Esophagus (tissue), 2 donors: Measurements from ENCODE around the gene TBC1D17. TPM values are rescaled to one million over a fixed set of nuclear protein-coding genes. Genes with fewer than 3 reads are reported as not detected.

Experiments used
- H3K27ac ChIP-seq, 2 donors: one replicate each; pipeline ENCODE4 v1.5.1; 2013; ENCODE audit warnings: low read depth in 2 of 2, mild to moderate bottlenecking in 2 of 2, inconsistent platforms in 1 of 2, low read length in 1 of 2, moderate library complexity in 1 of 2
- H3K27me3 ChIP-seq, 2 donors: one replicate each; pipeline ENCODE4 v1.6.1; 2013; ENCODE audit warnings: low read length in 2 of 2, control low read depth in 1 of 2, mild to moderate bottlenecking in 1 of 2; ENCODE audit not compliant: insufficient read depth in 2 of 2, control insufficient read depth in 1 of 2
- H3K36me3 ChIP-seq, 2 donors: one replicate each; pipeline ENCODE4 v1.6.1; 2013; ENCODE audit warnings: low read length in 1 of 2; ENCODE audit not compliant: control insufficient read depth in 2 of 2, insufficient read depth in 2 of 2
- H3K4me1 ChIP-seq, 2 donors: one replicate each; pipeline ENCODE4 v1.6.1; 2013; ENCODE audit warnings: low read length in 1 of 2; ENCODE audit not compliant: control insufficient read depth in 2 of 2, insufficient read depth in 2 of 2
- H3K4me3 ChIP-seq, 2 donors: one replicate each; pipeline ENCODE4 v1.5.1; 2013; ENCODE audit warnings: low read length in 2 of 2, mild to moderate bottlenecking in 2 of 2, low read depth in 1 of 2, moderate library complexity in 1 of 2
- H3K9me3 ChIP-seq, 2 donors: one replicate each; pipeline ENCODE4 v1.6.1; 2013; ENCODE audit warnings: mild to moderate bottlenecking in 2 of 2, low read depth in 1 of 2, low read length in 1 of 2, moderate library complexity in 1 of 2; ENCODE audit not compliant: control insufficient read depth in 2 of 2, insufficient read depth in 1 of 2
- WGBS, 2 donors: extraction: QIAGEN DNeasy Blood & Tissue Kit; methylation state at CpG; one replicate each; pipeline ENCODE4 v1.1.7; 2013; 5-methylcytosine and 5-hydroxymethylcytosine counted together
- polyA plus RNA-seq, 2 donors: library from polyadenylated mRNA; stranded (reverse); fragments of 200-250 nt; gene quantifications; one replicate each; pipeline ENCODE4 v1.2.3, GENCODE V29; 2013
- donor health status: healthy with polysubstance abuse.
- donor health status: Bipolar disorder and iron deficiency.

The TBC1D17 gene
- polyA plus RNA-seq, 2 donors = 21.8 to 32.6 TPM

- Histone ChIP-seq H3K4me3 (no peak overlapping the region), H3K36me3 (peaks cover 20 to 45% of the 10 kb centered on the region in 2 donors), H3K9me3 (no peaks in the 10 kb centered on the region), H3K27me3 (no peaks in the 10 kb centered on the region), H3K4me1 (no peaks in the 10 kb centered on the region), H3K27ac (no peak overlapping the region)
- 86 to 92% methylated on average over 5 of the region's 5 CpGs for WGBS, 2 donors
These were observed 40.5 kb upstream of the TBC1D17 start for GRCh38 chr19:49837009-49837310.

GRCh38 chr19:49837425-49837824 is 40.1 kb upstream of the TBC1D17 start:
- peaks cover 20 to 41% of the 10 kb centered on the region in 2 donors for H3K36me3 ChIP-seq

GRCh38 chr19:49838885-49839588 is 38.5 kb upstream of the TBC1D17 start:
- Histone ChIP-seq H3K27me3 (no peaks in the 10 kb centered on the region), H3K4me1 (no peaks in the 10 kb centered on the region), H3K36me3 (peaks cover 18 to 29% of the 10 kb centered on the region in 2 donors), H3K9me3 (no peaks in the 10 kb centered on the region), H3K27ac (no peak overlapping the region), H3K4me3 (no peak overlapping the region)
- 88 to 89% methylated on average over 18 of the region's 18 CpGs for WGBS, 2 donors

More at GRCh38 chr19:49837425-49837824, 40.1 kb upstream of the TBC1D17 start:
- 96% methylated on average over 9 of the region's 9 CpGs for WGBS, 2 donors
- Histone ChIP-seq H3K27me3 (no peaks in the 10 kb centered on the region), H3K27ac (no peak overlapping the region), H3K9me3 (no peaks in the 10 kb centered on the region), H3K4me3 (no peak overlapping the region), H3K4me1 (no peaks in the 10 kb centered on the region)

GRCh38 chr19:49839713-49840112 is 37.8 kb upstream of the TBC1D17 start:
- Histone ChIP-seq H3K9me3 (no peaks in the 10 kb centered on the region), H3K4me3 (no peak overlapping the region), H3K4me1 (no peaks in the 10 kb centered on the region), H3K27me3 (no peaks in the 10 kb centered on the region), H3K27ac (no peak overlapping the region), H3K36me3 (peaks cover 12 to 22% of the 10 kb centered on the region in 2 donors)
- WGBS, 2 donors = 92 to 94% methylated on average over 11 of the region's 11 CpGs

GRCh38 chr19:49840321-49840720 is 37.2 kb upstream of the TBC1D17 start:
- Histone ChIP-seq H3K9me3 (no peaks in the 10 kb centered on the region), H3K4me3 (no peak overlapping the region), H3K27me3 (no peaks in the 10 kb centered on the region), H3K27ac (no peak overlapping the region), H3K36me3 (peaks cover 12 to 16% of the 10 kb centered on the region in 2 donors), H3K4me1 (no peaks in the 10 kb centered on the region)
- 88 to 94% methylated on average over 11 of the region's 11 CpGs for WGBS, 2 donors

GRCh38 chr19:49840736-49841249 is 36.7 kb upstream of the TBC1D17 start:
- 92% methylated on average over 17 of the region's 17 CpGs for WGBS, 2 donors
- H3K36me3 ChIP-seq = peaks cover 9 to 15% of the 10 kb centered on the region in 2 donors

GRCh38 chr19:49843265-49843664 is 34.2 kb upstream of the TBC1D17 start:
- Histone ChIP-seq H3K36me3 (peaks cover 2 to 6% of the 10 kb centered on the region in 2 donors), H3K27ac (no peak overlapping the region), H3K4me3 (no peak overlapping the region), H3K27me3 (no peaks in the 10 kb centered on the region), H3K4me1 (no peaks in the 10 kb centered on the region), H3K9me3 (no peaks in the 10 kb centered on the region)
- 84 to 88% methylated on average over 3 of the region's 3 CpGs for WGBS, 2 donors

More at GRCh38 chr19:49840736-49841249, 36.7 kb upstream of the TBC1D17 start:
- Histone ChIP-seq H3K27ac (no peak overlapping the region), H3K27me3 (no peaks in the 10 kb centered on the region), H3K4me1 (no peaks in the 10 kb centered on the region), H3K4me3 (no peak overlapping the region), H3K9me3 (no peaks in the 10 kb centered on the region)

GRCh38 chr19:49844138-49845095 is 33.1 kb upstream of the TBC1D17 start:
- no peaks in the 10 kb centered on the region for H3K27me3 ChIP-seq
- H3K9me3 ChIP-seq = no peaks in the 10 kb centered on the region
- H3K36me3 ChIP-seq = peaks cover 2 to 4% of the 10 kb centered on the region in 2 donors
- H3K4me3 ChIP-seq = no peak overlapping the region
- no peaks in the 10 kb centered on the region for H3K4me1 ChIP-seq
- H3K27ac ChIP-seq = no peak overlapping the region
- 82 to 85% methylated on average over 18 of the region's 18 CpGs for WGBS, 2 donors

- Histone ChIP-seq H3K4me1 (no peaks in the 10 kb centered on the region), H3K27ac (no peak overlapping the region), H3K4me3 (no peak overlapping the region), H3K27me3 (no peaks in the 10 kb centered on the region), H3K9me3 (no peaks in the 10 kb centered on the region), H3K36me3 (peaks cover 2 to 3% of the 10 kb centered on the region in 2 donors)
- 35 to 49% methylated on average over 3 of the region's 3 CpGs for WGBS, 2 donors
These were observed 32.1 kb upstream of the TBC1D17 start for GRCh38 chr19:49845414-49845813.
